Keratinocyte (primary cell): ENCODE results near the gene GRIN3A. TPM values are rescaled to one million over a fixed set of nuclear protein-coding genes. Genes with fewer than 3 reads are reported as not detected.
A peak's percentile ranks its signal among the peaks of the same experiment; 100 is the strongest.
"Not testable (repeated sequence)": the region's sequence is repeated elsewhere in the genome, so short reads cannot be mapped to it uniquely, and the experiment has no call there.

Source experiments
- DNase-seq: peaks from one replicate; pipeline ENCODE4 v3.0.0-alpha.2; 2011; ENCODE audit warnings: low read depth, missing footprints, low spot score
- FAIRE-seq: peaks from 2 replicates; lab custom pipeline; 2011; peaks lifted over from hg19 to GRCh38; lab: Jason Lieb, UNC
- H2AFZ ChIP-seq: 2 replicates; pipeline ENCODE4 v1.6.0; 2012; ENCODE audit warnings: low read length, control low read depth, inconsistent platforms; ENCODE audit not compliant: control insufficient read depth
- H3K27ac ChIP-seq: 2 replicates; pipeline ENCODE4 v1.5.1; 2011; ENCODE audit warnings: low read length; ENCODE audit not compliant: control insufficient read depth, insufficient read depth
- H3K27me3 ChIP-seq: 3 replicates; pipeline ENCODE4 v1.6.0; 2011; ENCODE audit warnings: low read length; ENCODE audit not compliant: control insufficient read depth, insufficient read depth; ENCODE audit errors: extremely low read depth
- H3K36me3 ChIP-seq, 2 experiments: 2 replicates in 1 of 2; 3 replicates in 1 of 2; pipeline ENCODE4 v1.5.1; 2011; ENCODE audit warnings: low read length in 2 of 2, mild to moderate bottlenecking in 1 of 2; ENCODE audit not compliant: control insufficient read depth in 2 of 2, insufficient read depth in 2 of 2; ENCODE audit errors: extremely low read depth in 1 of 2
- H3K4me1 ChIP-seq: 3 replicates; pipeline ENCODE4 v1.5.1; 2011; ENCODE audit warnings: low read length; ENCODE audit not compliant: control insufficient read depth, insufficient read depth; ENCODE audit errors: extremely low read depth
- H3K4me2 ChIP-seq: 3 replicates; pipeline ENCODE4 v1.6.0; 2011; ENCODE audit warnings: low read depth, low read length; ENCODE audit not compliant: control insufficient read depth, insufficient read depth; ENCODE audit errors: extremely low read depth
- H3K4me3 ChIP-seq, 3 experiments: fragments of 200-600 bp in 1 of 3; sonication (generic) in 1 of 3; 2 replicates in 2 of 3; 3 replicates in 1 of 3; pipeline ENCODE4 v1.5.1; 2011 to 2016; ENCODE audit warnings: low read length in 3 of 3, mild to moderate bottlenecking in 3 of 3, control low read depth in 2 of 3, inconsistent platforms in 1 of 3, low read depth in 1 of 3, mixed read lengths in 1 of 3, mixed run types in 1 of 3, moderate library complexity in 1 of 3; ENCODE audit not compliant: control insufficient read depth in 2 of 3, insufficient read depth in 2 of 3; ENCODE audit errors: extremely low read depth in 1 of 3
- H3K79me2 ChIP-seq: 2 replicates; pipeline ENCODE4 v1.6.0; 2012; ENCODE audit warnings: low read length; ENCODE audit not compliant: control insufficient read depth, insufficient read depth
- H3K9ac ChIP-seq: 3 replicates; pipeline ENCODE4 v1.6.0; 2011; ENCODE audit warnings: low read length; ENCODE audit not compliant: control insufficient read depth, insufficient read depth; ENCODE audit errors: extremely low read depth
- H3K9me1 ChIP-seq: 3 replicates; pipeline ENCODE4 v1.6.0; 2011; ENCODE audit warnings: low read length; ENCODE audit not compliant: control insufficient read depth, insufficient read depth; ENCODE audit errors: extremely low read depth
- H3K9me3 ChIP-seq: 2 replicates; pipeline ENCODE4 v1.5.1; 2012; ENCODE audit warnings: low read depth, low read length; ENCODE audit not compliant: control insufficient read depth
- H4K20me1 ChIP-seq: 3 replicates; pipeline ENCODE4 v1.6.0; 2011; ENCODE audit warnings: low read length; ENCODE audit not compliant: control insufficient read depth, insufficient read depth; ENCODE audit errors: extremely low read depth
- CTCF ChIP-seq, 3 experiments: IDR thresholded peaks in 1 of 3; conservative IDR thresholded peaks in 1 of 3; optimal IDR thresholded peaks in 1 of 3; 2 replicates in 2 of 3; 3 replicates in 1 of 3; pipeline versions ENCODE3 to v1.5.1; 2011; ENCODE audit warnings: low read length in 3 of 3, mild to moderate bottlenecking in 3 of 3, moderate library complexity in 2 of 3, control low read depth in 1 of 3, inconsistent platforms in 1 of 3; ENCODE audit not compliant: insufficient read depth in 2 of 3; ENCODE audit errors: extremely low read depth in 1 of 3
- EZH2 ChIP-seq: IDR thresholded peaks from one replicate; pipeline ENCODE4 v1.6.1; 2012; ENCODE audit warnings: inconsistent platforms, mild to moderate bottlenecking, low read length, moderate library complexity
- dilution Hi-C: fragments of 300-500 bp; cut with MboI; formaldehyde crosslinking; loops from one replicate; pipeline ENCODE4 v1.7.0; 2020; ENCODE audit warnings: low sequenced_read_pairs; ENCODE audit not compliant: extremely low pct_ligation_motif_present
- polyA plus RNA-seq, 5 experiments: library from polyadenylated mRNA; depleted of rRNA in 3 of 5; stranded (reverse) in 3 of 5; stranded (forward) in 1 of 5; unstranded in 1 of 5; fragments of >200 nt; gene quantifications; 1 replicate in 1 of 5; 2 replicates in 3 of 5; 3 replicates in 1 of 5; pipeline versions ENCODE4 v1.2.1 to v1.2.3, GENCODE V29; 2011 to 2012; ENCODE audit warnings: missing spikeins in 2 of 5, low read depth in 1 of 5, low replicate concordance in 1 of 5

Gene GRIN3A
- polyA plus RNA-seq, 1 donor (not counting 4 experiments of a cell fraction or from before 2014, with no cell fraction given): not detected

GRCh38 chr9:101591787-101592446 lies 146.5 kb downstream of the GRIN3A start:
- no peaks in the 10 kb centered on the region for H3K27me3 ChIP-seq
- H3K36me3 ChIP-seq: no peaks in the 10 kb centered on the region
- no peak overlapping the region for H3K4me3 ChIP-seq
- H2AFZ ChIP-seq: no peak overlapping the region
- no peaks in the 10 kb centered on the region for H4K20me1 ChIP-seq
- TF ChIP-seq CTCF (optimal IDR thresholded peaks at IDR 0.05 in 1 of 3, IDR thresholded peaks at IDR 0.05 in 1 of 3, conservative IDR thresholded peaks at IDR 0.05 in 1 of 3; ENCODE audit: extremely low read depth in 1 of 3, insufficient read depth in 2 of 3, low read length in 3 of 3) (no peak), EZH2 (no peak)
- no peaks in the 10 kb centered on the region for H3K4me1 ChIP-seq
- no peaks in the 10 kb centered on the region for H3K9me1 ChIP-seq
- no peaks in the 10 kb centered on the region for H3K79me2 ChIP-seq
- H3K4me2 ChIP-seq: no peak overlapping the region
- no peak for FAIRE-seq
- no peak for DNase-seq
- dilution Hi-C loops: no loop called here
- H3K9ac ChIP-seq: no peak overlapping the region
- H3K27ac ChIP-seq: no peak overlapping the region
- no peaks in the 10 kb centered on the region for H3K9me3 ChIP-seq

- Histone ChIP-seq H4K20me1 (no peaks in the 10 kb centered on the region), H2AFZ (no peak overlapping the region), H3K27me3 (no peaks in the 10 kb centered on the region), H3K4me2 (no peak overlapping the region), H3K4me1 (no peaks in the 10 kb centered on the region), H3K27ac (no peak overlapping the region), H3K79me2 (no peaks in the 10 kb centered on the region), H3K9me3 (no peaks in the 10 kb centered on the region), H3K36me3 (no peaks in the 10 kb centered on the region), H3K9ac (no peak overlapping the region), H3K4me3 (no peak overlapping the region), H3K9me1 (no peaks in the 10 kb centered on the region)
- TF ChIP-seq CTCF (optimal IDR thresholded peaks at IDR 0.05 in 1 of 3, IDR thresholded peaks at IDR 0.05 in 1 of 3, conservative IDR thresholded peaks at IDR 0.05 in 1 of 3; ENCODE audit: extremely low read depth in 1 of 3, insufficient read depth in 2 of 3, low read length in 3 of 3): no peak
- no peak for TF ChIP-seq EZH2
- FAIRE-seq (no peak), DNase-seq (no peak)
- dilution Hi-C loops: no loop called here
Measured at GRCh38 chr9:101590901-101591300, 147.5 kb downstream of the GRIN3A start.

DNA sequence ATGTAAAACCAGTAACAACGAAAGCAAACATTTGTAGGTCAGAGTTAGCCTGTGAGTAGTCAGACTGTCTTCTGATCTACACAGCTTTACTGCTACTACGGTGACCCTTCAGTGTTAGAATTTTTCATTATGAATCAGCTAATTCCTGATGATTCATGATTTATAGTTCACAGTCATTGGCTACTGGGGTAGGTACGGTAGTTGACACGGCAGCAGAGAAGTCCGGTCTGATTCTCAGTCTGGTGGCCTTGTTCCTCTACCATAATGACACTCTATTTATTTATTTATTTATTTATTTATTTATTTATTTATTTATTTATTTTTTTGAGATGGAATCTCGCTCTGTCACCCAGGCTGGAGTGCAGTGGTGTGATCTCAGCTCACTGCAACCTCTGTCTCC lies 148.4 kb downstream of the GRIN3A start:
- DNase-seq, H2AFZ ChIP-seq: not testable (repeated sequence)

More for the DNA sequence above, 148.4 kb downstream of the GRIN3A start:
- dilution Hi-C loops, H3K27me3 ChIP-seq, H3K9me3 ChIP-seq, H3K36me3 ChIP-seq, H3K9ac ChIP-seq, H3K4me2 ChIP-seq, H4K20me1 ChIP-seq, H3K27ac ChIP-seq, H3K9me1 ChIP-seq, H3K4me3 ChIP-seq, H3K4me1 ChIP-seq, H3K79me2 ChIP-seq: not testable (repeated sequence)
- peak; percentile 17 for FAIRE-seq
